Spleen (tissue), 7 donors: Measurements from ENCODE around the gene MAEA.

Experiments used
- CTCF ChIP-seq, 11 experiments: fragments of 200-600 bp in 7 of 11; fragments of 450-650 bp in 4 of 11; sonication (generic) in 4 of 11; IDR thresholded peaks in 8 of 11; conservative IDR thresholded peaks in 3 of 11; 1 replicate in 7 of 11; 2 replicates in 4 of 11; pipeline versions ENCODE4 v1.4.0 to v1.8.0; 2016 to 2021; ENCODE audit warnings: antibody characterized with exemption in 11 of 11, inconsistent platforms in 4 of 11, mild to moderate bottlenecking in 1 of 11
- POLR2A ChIP-seq, 3 donors: fragments of 450-650 bp; IDR thresholded peaks; one replicate each; pipeline ENCODE4 v1.5.1; 2017; ENCODE audit warnings: antibody characterized with exemption in 3 of 3, mild to moderate bottlenecking in 1 of 3
- POLR2AphosphoS5 ChIP-seq, 3 donors: sonication (generic); formaldehyde crosslinking; IDR thresholded peaks; one replicate each; pipeline ENCODE4 v1.5.1; 2017; ENCODE audit warnings: antibody characterized with exemption in 3 of 3
- donor health status: DM: no; HTN: no; CAD: no; lungs with moderate emphysema.
- donor health status: DM: no; HTN: no; CAD: no.
- donor health status: DM: no; HTN: no; CAD: no.

DNA sequence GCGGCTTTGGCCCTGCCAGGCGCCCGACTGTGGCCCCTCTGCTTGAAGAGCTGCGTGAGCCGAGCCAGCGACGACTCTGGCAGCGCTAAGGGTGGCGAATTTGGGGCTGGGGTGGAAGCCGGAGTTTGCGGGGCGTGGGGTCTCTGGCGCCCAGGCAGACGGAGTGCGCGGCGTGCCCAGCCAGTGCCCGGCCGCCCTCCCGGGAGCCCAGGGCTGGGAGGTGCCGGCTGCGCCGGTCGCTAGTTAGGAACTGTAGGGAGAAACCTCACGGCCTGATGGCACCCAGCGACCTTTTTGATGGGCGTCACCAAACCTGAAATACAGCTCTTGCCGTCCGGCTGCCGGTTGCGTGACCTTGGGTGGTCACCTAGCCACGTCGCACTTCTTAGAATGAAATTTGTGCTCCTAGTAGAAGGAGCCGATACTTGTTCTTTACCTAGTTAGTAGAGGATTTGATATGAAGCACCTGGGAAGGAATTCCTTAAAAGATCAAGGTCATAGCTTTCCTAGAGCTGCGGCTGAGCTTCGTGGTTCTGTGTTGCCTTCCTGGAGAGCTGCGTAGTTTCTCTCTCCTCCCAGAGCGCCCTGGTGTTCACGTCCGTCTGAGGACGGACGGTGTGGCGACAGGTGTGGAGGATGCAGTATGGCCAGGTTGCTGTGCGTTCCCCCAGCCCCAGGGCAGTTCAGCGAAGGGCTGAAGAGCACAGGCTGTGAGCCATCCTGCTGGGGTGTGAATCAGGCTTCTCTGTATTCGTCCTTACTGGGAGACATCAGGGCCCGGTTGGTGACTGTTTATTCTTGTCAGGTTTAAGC lies 680 bp downstream of the MAEA start:
- TF ChIP-seq POLR2A (IDR thresholded peaks at IDR 0.05) (no peak), CTCF (IDR thresholded peaks at IDR 0.05 in 8 of 11, conservative IDR thresholded peaks at IDR 0.05 in 3 of 11) (no peak), POLR2AphosphoS5 (IDR thresholded peaks at IDR 0.05) (no peak)
